Activated naive CD4-positive, alpha-beta T cell treated with anti-CD3 and anti-CD28 coated beads, Interleukin-2, amount 10 ng/mL, durations not matched to agents 7 days and 5 days (primary cell): ENCODE results near the gene HSD17B1.

Experiments used
- CTCF ChIA-PET: fragments of 350-600 bp; sonication (Branson Sonifier 250); formaldehyde crosslinking; loops from one replicate; lab custom pipeline; 2021; ENCODE audit warnings: antibody characterized with exemption; lab: Charles Lee
- DNase-seq: peaks from one replicate; pipeline ENCODE4 v3.0.0-alpha.2; 2020
- H3K27ac Mint-ChIP-seq: one replicate; pipeline ENCODE4 v1.8.0; 2021; ENCODE audit warnings: mild to moderate bottlenecking, moderate library complexity, mixed read lengths
- H3K27me3 Mint-ChIP-seq: one replicate; pipeline ENCODE4 v1.8.0; 2021; ENCODE audit warnings: mild to moderate bottlenecking, mixed read lengths
- H3K36me3 Mint-ChIP-seq: one replicate; pipeline ENCODE4 v1.8.0; 2021; ENCODE audit warnings: mixed read lengths
- H3K4me1 Mint-ChIP-seq: one replicate; pipeline ENCODE4 v1.8.0; 2021; ENCODE audit warnings: mixed read lengths
- H3K4me3 Mint-ChIP-seq: one replicate; pipeline ENCODE4 v1.8.0; 2021; ENCODE audit warnings: mild to moderate bottlenecking, moderate library complexity, mixed read lengths
- H3K9me3 Mint-ChIP-seq: one replicate; pipeline ENCODE4 v1.8.0; 2021; ENCODE audit warnings: mixed read lengths

The HSD17B1 gene

DNA sequence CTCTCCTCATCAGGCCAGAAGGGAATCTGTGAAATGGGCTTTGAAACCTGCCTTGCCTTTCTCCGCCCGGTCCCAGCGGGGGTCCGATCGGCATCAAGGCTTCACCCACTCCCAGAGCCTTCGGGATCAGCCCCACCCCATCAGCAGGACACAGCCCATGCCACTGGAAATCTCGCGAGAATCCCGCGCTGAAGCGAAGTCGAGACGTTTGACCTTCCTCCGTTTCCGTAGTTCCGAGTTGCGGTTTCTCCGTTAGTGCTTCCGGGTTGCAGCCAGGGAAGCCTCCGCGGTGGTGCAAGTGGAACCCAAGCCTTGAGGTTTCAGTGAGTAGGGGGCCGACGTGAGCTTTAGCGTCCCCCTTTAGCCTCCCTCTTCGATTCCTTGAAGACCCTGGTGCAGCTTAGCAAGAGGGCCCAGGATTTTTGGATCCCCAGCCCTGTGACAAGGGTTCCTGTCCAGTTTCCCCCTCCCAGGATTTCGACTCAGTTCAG is 9.2 kb downstream of the HSD17B1 start, which contains the start of gene COASY:
COASY (plus strand) TSS at position 252 of the 491 bp plus-strand sequence. CDS start 475 bp downstream, outside the sequence.
- H3K4me3 Mint-ChIP-seq, result peak within 1 kb of the TSS; percentile 88
- H3K36me3 Mint-ChIP-seq, result peaks cover 23% of the 10 kb centered on the region
- peak; percentile 95 for DNase-seq
- peaks cover 12% of the 10 kb centered on the region for H3K27me3 Mint-ChIP-seq
- peaks cover 52% of the 10 kb centered on the region for H3K4me1 Mint-ChIP-seq
- H3K27ac Mint-ChIP-seq, result peak within 1 kb of the TSS; percentile 93
- H3K9me3 Mint-ChIP-seq, result no peaks in the 10 kb centered on the region
- CTCF ChIA-PET, result no interaction called here

DNA sequence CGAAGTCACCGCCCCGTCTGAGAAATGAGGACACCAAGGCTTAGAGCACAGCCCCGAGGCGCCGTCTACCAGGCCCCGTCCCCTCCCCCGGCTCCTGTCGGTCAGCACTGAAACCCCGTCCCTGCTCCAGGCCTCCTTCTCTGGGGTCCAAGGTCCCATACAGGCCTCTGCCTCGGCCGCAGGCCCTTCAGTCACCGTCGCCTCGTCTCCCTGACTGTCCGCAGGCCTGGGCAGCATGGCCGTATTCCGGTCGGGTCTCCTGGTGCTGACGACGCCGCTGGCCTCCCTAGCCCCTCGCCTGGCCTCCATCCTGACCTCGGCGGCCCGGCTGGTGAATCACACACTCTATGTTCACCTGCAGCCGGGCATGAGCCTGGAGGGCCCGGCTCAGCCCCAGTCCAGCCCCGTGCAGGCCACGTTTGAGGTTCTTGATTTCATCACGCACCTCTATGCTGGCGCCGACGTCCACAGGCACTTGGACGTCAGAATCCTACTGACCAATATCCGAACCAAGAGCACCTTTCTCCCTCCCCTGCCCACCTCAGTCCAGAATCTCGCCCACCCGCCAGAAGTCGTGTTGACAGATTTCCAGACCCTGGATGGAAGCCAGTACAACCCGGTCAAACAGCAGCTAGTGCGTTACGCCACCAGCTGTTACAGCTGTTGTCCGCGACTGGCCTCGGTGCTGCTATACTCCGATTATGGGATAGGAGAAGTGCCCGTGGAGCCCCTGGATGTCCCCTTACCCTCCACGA is 9.8 kb downstream of the HSD17B1 start:
- Mint-ChIP-seq H3K4me1 (peaks cover 50% of the 10 kb centered on the region), H3K27ac (peak overlapping the region; percentile 93), H3K4me3 (peak overlapping the region; percentile 88), H3K27me3 (peaks cover 12% of the 10 kb centered on the region), H3K9me3 (no peaks in the 10 kb centered on the region), H3K36me3 (peaks cover 25% of the 10 kb centered on the region)
- CTCF ChIA-PET, result interaction anchor here (1.2 kb wide), 1 partner anchor 15 kb away, joined by 4 read pairs; the partner anchor contains the start of gene PSMC3IP
- DNase-seq, result no peak

DNA sequence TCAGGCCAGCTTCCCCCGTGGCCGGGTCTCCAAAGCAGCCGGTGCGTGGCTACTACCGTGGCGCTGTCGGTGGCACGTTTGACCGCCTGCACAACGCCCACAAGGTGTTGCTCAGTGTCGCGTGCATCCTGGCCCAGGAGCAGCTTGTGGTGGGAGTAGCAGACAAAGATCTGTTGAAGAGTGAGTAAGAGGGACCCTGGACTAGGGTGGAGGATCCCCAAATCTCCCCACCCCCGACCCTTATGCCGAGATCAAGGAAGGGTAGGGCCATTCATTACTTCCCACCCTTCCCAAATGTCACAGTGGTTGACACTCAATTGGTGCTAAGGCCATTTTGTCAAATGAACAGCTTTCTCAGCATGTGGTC is 10.4 kb downstream of the HSD17B1 start:
- H3K4me1 Mint-ChIP-seq, result peaks cover 54% of the 10 kb centered on the region
- peaks cover 12% of the 10 kb centered on the region for H3K27me3 Mint-ChIP-seq
- CTCF ChIA-PET, result interaction anchor here (1.2 kb wide), 1 partner anchor 15 kb away, joined by 4 read pairs; the partner anchor contains the start of gene PSMC3IP
- no peaks in the 10 kb centered on the region for H3K9me3 Mint-ChIP-seq
- peak overlapping the region; percentile 93 for H3K27ac Mint-ChIP-seq
- H3K4me3 Mint-ChIP-seq, result peak overlapping the region; percentile 88
- peaks cover 29% of the 10 kb centered on the region for H3K36me3 Mint-ChIP-seq
- no peak for DNase-seq

DNA sequence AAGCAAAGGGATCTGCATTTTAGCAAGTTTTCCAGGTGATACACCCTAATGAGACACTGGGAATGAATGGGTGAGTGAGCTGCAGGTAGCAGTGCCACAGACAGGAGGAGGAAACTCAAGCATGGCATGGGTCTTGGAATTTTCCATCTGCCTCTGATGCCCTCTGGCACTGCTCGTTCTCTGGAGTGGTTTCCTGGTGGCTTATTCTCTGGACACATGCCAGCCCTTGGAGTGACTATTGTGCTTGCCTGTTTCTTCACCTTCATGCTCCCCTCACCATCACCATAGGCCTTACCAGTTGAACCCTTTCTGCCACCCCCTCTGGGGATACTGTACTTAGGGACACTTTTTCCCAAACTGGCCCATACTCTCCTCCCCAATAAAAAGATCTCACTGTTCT is 10.8 kb downstream of the HSD17B1 start:
- Mint-ChIP-seq H3K27me3 (peaks cover 12% of the 10 kb centered on the region), H3K4me1 (peaks cover 54% of the 10 kb centered on the region), H3K36me3 (peaks cover 31% of the 10 kb centered on the region), H3K4me3 (peak overlapping the region; percentile 88), H3K27ac (peak overlapping the region; percentile 43), H3K9me3 (no peaks in the 10 kb centered on the region)
- CTCF ChIA-PET, result interaction anchor here (1.2 to 1.3 kb wide), 2 partner anchors 14 to 15 kb away, joined by 3 to 4 read pairs; partner anchors contain the start of gene PSMC3IP
- DNase-seq, result no peak

DNA sequence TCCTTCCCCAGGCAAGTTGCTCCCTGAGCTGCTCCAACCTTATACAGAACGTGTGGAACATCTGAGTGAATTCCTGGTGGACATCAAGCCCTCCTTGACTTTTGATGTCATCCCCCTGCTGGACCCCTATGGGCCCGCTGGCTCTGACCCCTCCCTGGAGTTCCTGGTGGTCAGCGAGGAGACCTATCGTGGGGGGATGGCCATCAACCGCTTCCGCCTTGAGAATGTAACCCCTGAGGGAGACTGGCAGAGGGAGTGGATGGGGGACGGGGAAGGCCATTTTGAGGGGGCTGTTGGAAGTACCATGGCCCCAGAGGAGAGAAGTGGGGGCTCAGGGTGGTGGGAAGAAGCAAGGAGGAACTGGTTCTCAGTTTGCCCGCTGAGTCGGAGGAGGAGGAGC is 11.2 kb downstream of the HSD17B1 start:
- Mint-ChIP-seq H3K4me3 (peak overlapping the region; percentile 88), H3K4me1 (peaks cover 57% of the 10 kb centered on the region), H3K9me3 (no peaks in the 10 kb centered on the region), H3K27me3 (peaks cover 12% of the 10 kb centered on the region), H3K36me3 (peaks cover 34% of the 10 kb centered on the region), H3K27ac (peak overlapping the region; percentile 43)
- CTCF ChIA-PET, result interaction anchor here (1.2 to 1.3 kb wide), 2 partner anchors 14 to 15 kb away, joined by 3 to 4 read pairs; partner anchors contain the start of gene PSMC3IP
- no peak for DNase-seq

DNA sequence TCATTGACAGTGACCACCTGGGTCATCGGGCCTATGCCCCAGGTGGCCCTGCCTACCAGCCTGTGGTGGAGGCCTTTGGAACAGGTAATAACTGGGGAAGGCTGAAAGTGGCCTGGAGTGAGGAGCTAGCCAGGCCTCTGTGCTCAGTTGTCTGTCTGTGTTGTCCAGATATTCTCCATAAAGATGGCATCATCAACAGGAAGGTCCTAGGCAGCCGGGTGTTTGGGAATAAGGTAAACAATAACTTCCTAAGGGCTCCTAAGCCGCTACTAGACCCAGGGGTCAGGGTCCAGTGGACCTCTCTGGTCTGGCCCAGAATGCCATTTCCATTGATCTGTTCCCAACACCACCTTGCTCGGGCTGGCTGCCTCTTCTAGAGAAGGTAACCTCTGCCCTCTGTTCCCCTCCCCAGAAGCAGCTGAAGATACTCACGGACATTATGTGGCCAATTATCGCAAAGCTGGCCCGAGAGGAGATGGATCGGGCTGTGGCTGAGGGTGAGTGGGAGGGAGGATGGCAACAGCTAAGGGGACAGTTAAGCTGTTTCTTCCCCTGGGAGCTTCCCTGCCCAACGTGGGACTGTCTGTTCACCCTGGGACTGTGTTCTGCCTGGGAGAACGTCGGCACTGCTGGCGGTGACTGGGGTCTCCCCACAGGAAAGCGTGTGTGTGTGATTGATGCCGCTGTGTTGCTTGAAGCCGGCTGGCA is 12.2 kb downstream of the HSD17B1 start:
- Mint-ChIP-seq H3K9me3 (no peaks in the 10 kb centered on the region), H3K36me3 (peaks cover 42% of the 10 kb centered on the region), H3K27me3 (peaks cover 12% of the 10 kb centered on the region), H3K4me3 (no peak overlapping the region), H3K27ac (no peak overlapping the region), H3K4me1 (peaks cover 65% of the 10 kb centered on the region)
- CTCF ChIA-PET, result interaction anchor here (1.3 kb wide), 1 partner anchor 16 kb away, joined by 3 read pairs; no protein-coding TSS in a partner anchor
- no peak for DNase-seq

DNA sequence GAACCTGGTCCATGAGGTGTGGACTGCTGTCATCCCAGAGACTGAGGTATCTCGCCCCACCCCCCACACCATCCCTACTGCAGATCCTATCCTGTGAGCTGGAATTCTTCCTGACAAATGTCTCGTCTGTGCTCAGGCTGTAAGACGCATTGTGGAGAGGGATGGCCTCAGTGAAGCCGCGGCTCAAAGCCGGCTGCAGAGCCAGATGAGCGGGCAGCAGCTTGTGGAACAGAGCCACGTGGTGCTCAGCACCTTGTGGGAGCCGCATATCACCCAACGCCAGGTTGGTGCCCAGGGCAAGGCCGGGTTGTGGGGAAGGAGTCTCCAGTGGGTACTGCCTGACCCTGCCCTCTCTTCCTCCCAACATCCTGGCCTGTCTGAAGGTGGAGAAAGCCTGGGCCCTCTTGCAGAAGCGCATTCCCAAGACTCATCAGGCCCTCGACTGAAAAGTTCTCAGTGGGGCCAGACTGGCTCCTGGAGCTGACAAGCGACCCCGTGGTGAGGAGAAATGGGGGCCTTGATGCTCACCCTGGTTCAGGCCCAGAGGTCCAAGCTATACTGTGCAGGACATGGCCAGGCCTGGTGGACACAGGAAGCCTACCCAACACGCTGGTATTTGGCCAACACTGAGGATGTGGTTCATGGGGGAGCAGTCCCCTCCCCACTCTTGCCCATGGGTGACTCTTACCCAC is 12.9 kb downstream of the HSD17B1 start:
- no peaks in the 10 kb centered on the region for H3K9me3 Mint-ChIP-seq
- no peak for DNase-seq
- CTCF ChIA-PET, result interaction anchor here (1.0 kb wide), 1 partner anchor 13 kb away, joined by 3 read pairs; no protein-coding TSS in a partner anchor
- H3K4me3 Mint-ChIP-seq, result peak overlapping the region; percentile 93
- peaks cover 12% of the 10 kb centered on the region for H3K27me3 Mint-ChIP-seq
- peaks cover 62% of the 10 kb centered on the region for H3K4me1 Mint-ChIP-seq
- H3K36me3 Mint-ChIP-seq, result peaks cover 49% of the 10 kb centered on the region
- H3K27ac Mint-ChIP-seq, result peak overlapping the region; percentile 95

DNA sequence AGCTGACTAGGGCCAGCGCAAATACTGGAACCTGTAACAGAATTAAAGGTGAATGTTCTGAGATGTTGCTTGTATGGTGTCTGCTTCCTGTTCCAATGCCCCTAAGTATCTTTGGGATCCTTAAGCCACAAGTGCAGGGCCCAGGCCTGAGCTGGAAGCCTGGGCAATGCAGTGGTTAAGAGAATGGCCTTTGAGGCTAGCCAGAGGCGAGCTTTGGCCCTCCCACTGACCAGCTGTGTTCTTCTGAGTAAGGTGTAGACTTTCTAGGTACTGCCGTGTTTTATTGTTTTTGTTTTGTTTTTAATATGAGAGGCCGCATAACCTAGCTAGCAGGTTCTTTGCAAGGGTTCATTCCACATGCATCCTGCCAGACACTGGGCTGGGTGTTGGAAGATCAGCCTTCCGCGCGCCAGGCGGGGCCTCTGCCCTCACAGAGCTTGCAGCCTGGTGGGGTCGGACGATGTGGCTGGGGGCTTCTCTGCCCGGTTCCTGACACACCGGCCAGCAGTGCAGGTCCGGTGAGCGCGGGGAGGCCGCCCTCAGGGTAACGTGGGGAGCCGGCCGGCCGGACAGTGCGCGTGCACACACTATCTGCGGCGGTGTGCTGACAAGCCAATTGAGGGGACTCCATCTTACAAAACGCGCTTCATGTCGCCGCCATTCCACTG is 13.6 kb downstream of the HSD17B1 start:
- H3K4me1 Mint-ChIP-seq, result peaks cover 64% of the 10 kb centered on the region
- DNase-seq, result no peak
- peaks cover 55% of the 10 kb centered on the region for H3K36me3 Mint-ChIP-seq
- H3K9me3 Mint-ChIP-seq, result no peaks in the 10 kb centered on the region
- H3K4me3 Mint-ChIP-seq, result peak overlapping the region; percentile 93
- CTCF ChIA-PET, result interaction anchor here (1.0 to 2.7 kb wide), 2 partner anchors 12 kb away, joined by 3 to 20 read pairs; partner anchors contain the start of gene PSMC3IP
- peaks cover 12% of the 10 kb centered on the region for H3K27me3 Mint-ChIP-seq
- peak overlapping the region; percentile 95 for H3K27ac Mint-ChIP-seq

DNA sequence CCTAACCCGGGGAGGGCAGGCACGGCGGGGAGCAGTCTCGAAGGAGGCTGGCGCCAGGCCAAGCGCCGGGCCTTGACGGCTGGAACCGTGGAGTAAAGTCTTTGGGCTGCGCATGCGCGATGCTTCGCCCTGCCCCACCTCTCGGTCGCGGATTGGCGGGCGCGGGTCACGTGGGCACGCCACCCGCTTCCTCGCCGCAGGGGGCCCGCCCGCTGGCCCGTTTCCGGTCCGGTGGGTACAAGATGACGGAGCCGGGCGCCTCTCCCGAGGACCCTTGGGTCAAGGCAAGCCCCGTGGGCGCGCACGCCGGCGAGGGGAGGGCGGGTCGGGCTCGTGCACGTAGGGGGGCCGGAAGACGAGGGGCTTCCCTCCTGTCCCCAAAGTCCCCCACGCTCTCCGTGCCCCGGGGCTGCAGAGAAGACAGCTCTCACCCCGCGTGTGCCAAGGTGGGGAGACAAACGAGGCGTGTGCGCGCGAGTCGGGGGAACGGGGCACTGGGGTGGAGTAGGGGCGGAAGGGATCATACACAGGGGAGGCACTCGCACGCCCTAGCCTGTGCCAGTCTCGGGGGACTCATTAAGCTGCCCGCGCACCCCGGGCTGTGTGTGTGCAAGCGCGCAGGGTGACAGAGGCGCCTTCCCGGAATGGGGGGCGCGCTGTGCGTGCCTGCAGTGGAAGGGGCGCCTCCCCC is 14.3 kb downstream of the HSD17B1 start, which contains the start of gene MLX:
MLX (plus strand) TSS at position 218 of the 691 bp plus-strand sequence; CDS start at position 243, 25 bp downstream.
- Mint-ChIP-seq H3K4me1 (peaks cover 61% of the 10 kb centered on the region), H3K27me3 (peaks cover 6% of the 10 kb centered on the region), H3K36me3 (peaks cover 58% of the 10 kb centered on the region), H3K4me3 (peak within 1 kb of the TSS; percentile 93), H3K9me3 (no peaks in the 10 kb centered on the region), H3K27ac (peak within 1 kb of the TSS; percentile 95)
- CTCF ChIA-PET, result interaction anchor here (1.0 to 2.7 kb wide), 2 partner anchors 11 to 37 kb away, joined by 3 to 20 read pairs; partner anchors contain the start of gene PSMC3IP
- peak; percentile 94 for DNase-seq

DNA sequence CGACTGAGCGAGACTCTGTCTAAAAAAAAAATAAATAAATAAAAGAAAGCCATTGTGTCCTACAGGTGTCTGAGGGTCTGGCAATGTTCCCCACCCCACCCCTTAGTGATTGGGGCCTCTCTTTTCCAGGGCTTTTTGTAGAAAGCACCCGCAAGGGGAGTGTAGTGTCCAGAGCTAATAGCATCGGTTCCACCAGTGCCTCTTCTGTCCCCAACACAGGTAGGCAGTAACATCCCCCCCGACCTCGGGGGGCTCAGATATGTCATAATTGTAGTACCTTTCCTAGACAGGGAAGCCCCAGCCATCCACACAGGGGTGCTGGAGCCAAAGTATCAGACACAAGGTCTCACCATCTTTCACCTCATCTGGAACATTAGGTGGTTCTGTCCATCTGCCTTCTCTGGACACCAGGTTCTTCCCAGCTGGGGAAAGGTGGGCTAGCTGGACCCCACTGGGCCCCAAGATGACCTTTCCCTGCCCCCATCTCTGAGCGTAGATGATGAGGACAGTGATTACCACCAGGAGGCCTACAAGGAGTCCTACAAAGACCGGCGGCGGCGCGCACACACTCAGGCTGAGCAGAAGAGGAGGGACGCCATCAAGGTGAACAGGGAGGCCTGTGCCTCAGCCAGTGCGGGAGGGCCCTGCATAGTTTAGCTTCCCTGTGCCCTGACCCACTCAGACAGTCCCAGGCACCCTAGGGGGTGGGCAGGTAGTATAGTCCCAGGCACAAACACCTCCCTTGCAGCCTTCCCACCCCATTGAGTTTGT is 15.8 kb downstream of the HSD17B1 start:
- peaks cover 68% of the 10 kb centered on the region for H3K36me3 Mint-ChIP-seq
- no peak for DNase-seq
- CTCF ChIA-PET, result interaction anchor here (2.7 kb wide), 1 partner anchor 10 kb away, joined by 20 read pairs; the partner anchor contains the start of gene PSMC3IP
- H3K27ac Mint-ChIP-seq, result peak overlapping the region; percentile 62
- H3K4me3 Mint-ChIP-seq, result peak overlapping the region; percentile 93
- H3K27me3 Mint-ChIP-seq, result no peaks in the 10 kb centered on the region
- H3K4me1 Mint-ChIP-seq, result peaks cover 53% of the 10 kb centered on the region
- H3K9me3 Mint-ChIP-seq, result no peaks in the 10 kb centered on the region

DNA sequence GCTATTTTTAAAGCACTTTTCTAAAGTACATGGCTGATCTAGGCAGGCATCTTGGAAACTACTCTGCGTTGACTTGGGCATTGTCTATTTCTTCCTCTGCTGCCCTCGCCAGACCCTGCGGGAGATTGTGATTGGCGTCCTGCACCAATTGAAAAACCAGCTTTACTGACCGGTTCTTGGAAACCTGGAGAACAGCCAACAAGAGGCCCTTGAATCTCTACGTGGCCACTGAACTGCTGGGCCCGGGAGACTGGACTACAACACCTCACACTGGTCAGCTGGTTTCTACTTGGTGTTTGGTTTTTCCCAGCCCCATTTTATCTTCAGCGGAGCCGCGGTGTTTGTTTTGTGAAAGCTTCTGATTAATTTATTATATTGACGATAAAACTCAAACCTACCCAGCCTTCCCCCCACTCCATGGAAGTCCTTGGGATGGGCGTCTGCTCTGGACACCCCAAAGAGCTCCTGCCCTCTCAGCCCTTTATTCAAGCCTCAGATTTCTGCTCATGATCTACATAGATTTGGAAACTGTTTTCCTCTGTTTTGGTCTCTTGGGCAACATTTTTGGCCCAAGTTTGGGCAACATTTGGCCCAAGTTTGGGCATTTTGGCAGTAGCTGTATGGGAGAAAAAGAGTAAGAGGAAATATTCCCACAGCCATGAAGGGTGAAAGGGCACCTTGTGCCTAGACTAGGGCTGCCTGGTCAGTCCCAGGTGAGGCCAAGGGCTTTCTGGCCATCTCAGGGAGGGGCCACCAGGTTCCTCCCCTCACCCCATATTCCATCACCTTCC is 18.9 kb downstream of the HSD17B1 start:
- Mint-ChIP-seq H3K4me1 (peaks cover 57% of the 10 kb centered on the region), H3K27ac (no peak overlapping the region), H3K27me3 (no peaks in the 10 kb centered on the region), H3K4me3 (no peak overlapping the region), H3K36me3 (peaks cover 72% of the 10 kb centered on the region), H3K9me3 (no peaks in the 10 kb centered on the region)
- CTCF ChIA-PET, result no interaction called here
- no peak for DNase-seq
